Vagina (tissue), 2 donors: ENCODE data around the gene FCER2.

Experiments used
- CTCF ChIP-seq, 3 experiments: fragments of 450-650 bp in 2 of 3; fragments of 200-600 bp in 1 of 3; sonication (generic) in 1 of 3; IDR thresholded peaks; one replicate each; pipeline ENCODE4 v1.5.1; 2017 to 2019; ENCODE audit warnings: antibody characterized with exemption in 3 of 3, mild to moderate bottlenecking in 2 of 3, moderate library complexity in 2 of 3
- POLR2A ChIP-seq, 2 donors: fragments of 450-650 bp; IDR thresholded peaks; one replicate each; pipeline ENCODE4 v1.6.1; 2017; ENCODE audit warnings: antibody characterized with exemption in 2 of 2, mild to moderate bottlenecking in 2 of 2, moderate library complexity in 2 of 2
- POLR2AphosphoS5 ChIP-seq, 2 donors: sonication (generic); formaldehyde crosslinking; IDR thresholded peaks; one replicate each; pipeline ENCODE4 v1.9.0; 2017; ENCODE audit warnings: antibody characterized with exemption in 2 of 2, mild to moderate bottlenecking in 2 of 2, low read depth in 1 of 2; ENCODE audit not compliant: insufficient read depth in 1 of 2

GRCh38 chr19:7734220-7735203, 32.6 kb upstream of the FCER2 start:
- TF ChIP-seq CTCF (IDR thresholded peaks at IDR 0.05): no peak
- TF ChIP-seq POLR2AphosphoS5 (IDR thresholded peaks at IDR 0.05; ENCODE audit: insufficient read depth in 1 of 2, low read depth in 1 of 2): no peak
- no peak for TF ChIP-seq POLR2A (IDR thresholded peaks at IDR 0.05)
